RKO (cell line): ENCODE measurements around the gene TTYH1.
"Not testable (repeated sequence)": the region's sequence is repeated elsewhere in the genome, so short reads cannot be mapped to it uniquely, and the experiment has no call there.

Experiments
- DNase-seq: peaks from one replicate; pipeline ENCODE4 v3.0.0-alpha.2; 2016; ENCODE audit warnings: low spot score

TTYH1 gene

GRCh38 chr19:54461210-54461609 lies 45.9 kb downstream of the TTYH1 start:
- DNase-seq = no peak

GRCh38 chr19:54461613-54462012 lies 46.3 kb downstream of the TTYH1 start:
- no peak for DNase-seq

- peak; percentile 52 for DNase-seq
These were observed 46.9 kb downstream of the TTYH1 start for GRCh38 chr19:54462047-54462654.

- DNase-seq = peak; percentile 74
These were observed 47.6 kb downstream of the TTYH1 start for GRCh38 chr19:54462655-54463530.

GRCh38 chr19:54463531-54464043 lies 48.3 kb downstream of the TTYH1 start, which contains the start of gene LENG9:
LENG9 (minus strand) TSS chr19:54463778; CDS start chr19:54463526, 252 bp downstream.
- peak; percentile 99 for DNase-seq

- DNase-seq = peak; percentile 90
These were observed 48.9 kb downstream of the TTYH1 start for GRCh38 chr19:54464044-54464629.

- peak; percentile 97 for DNase-seq
These were observed 49.6 kb downstream of the TTYH1 start for GRCh38 chr19:54464630-54465425.

- no peak for DNase-seq
These were observed 50.3 kb downstream of the TTYH1 start for GRCh38 chr19:54465426-54466109.

- DNase-seq = not testable (repeated sequence)
These were observed 50.8 kb downstream of the TTYH1 start for GRCh38 chr19:54466110-54466480.

GRCh38 chr19:54469496-54469934 lies 54.3 kb downstream of the TTYH1 start:
- no peak for DNase-seq

GRCh38 chr19:54470276-54470887 lies 55.1 kb downstream of the TTYH1 start:
- DNase-seq = no peak

GRCh38 chr19:54470991-54471782 lies 55.9 kb downstream of the TTYH1 start:
- peak; percentile 52 for DNase-seq

GRCh38 chr19:54473071-54473891 lies 58.0 kb downstream of the TTYH1 start, which contains the start of gene CDC42EP5:
CDC42EP5 (minus strand) TSS chr19:54473296; CDS start chr19:54465547, 7,749 bp downstream.
- DNase-seq = no peak

- DNase-seq = no peak
These were observed 58.7 kb downstream of the TTYH1 start for GRCh38 chr19:54473892-54474372.

GRCh38 chr19:54475706-54476105 lies 60.4 kb downstream of the TTYH1 start:
- DNase-seq = no peak

GRCh38 chr19:54477650-54478049 lies 62.4 kb downstream of the TTYH1 start:
- no peak for DNase-seq

GRCh38 chr19:54478677-54479266 lies 63.5 kb downstream of the TTYH1 start:
- peak; percentile 56 for DNase-seq

GRCh38 chr19:54480051-54480450 lies 64.8 kb downstream of the TTYH1 start:
- DNase-seq = no peak
